Smooth muscle cell (in vitro differentiated cells): ENCODE data around the gene SYNDIG1. TPM values are rescaled to one million over a fixed set of nuclear protein-coding genes. Genes with fewer than 3 reads are reported as not detected.

ENCODE experiments used
- DNase-seq: peaks from one replicate; lab custom pipeline; 2025; ENCODE audit not compliant: unreplicated experiment; lab: John Stamatoyannopoulos, UW
- H2AFZ ChIP-seq: fragments of 200-600 bp; sonication (generic); 2 replicates; pipeline ENCODE4 v1.6.0; 2016; ENCODE audit warnings: antibody characterized with exemption, low read depth, mild to moderate bottlenecking
- H3F3A ChIP-seq: fragments of 200-600 bp; sonication (generic); 2 replicates; pipeline ENCODE4 v1.6.0; 2017; ENCODE audit warnings: antibody characterized with exemption, low read depth
- H3K27ac ChIP-seq: fragments of 200-600 bp; sonication (generic); 2 replicates; pipeline ENCODE4 v1.5.1; 2016; ENCODE audit warnings: low read depth, mild to moderate bottlenecking
- H3K27me3 ChIP-seq: fragments of 200-600 bp; sonication (generic); 2 replicates; pipeline ENCODE4 v1.6.1; 2016; ENCODE audit warnings: low read depth, mild to moderate bottlenecking
- H3K36me3 ChIP-seq: fragments of 200-600 bp; sonication (generic); 2 replicates; pipeline ENCODE4 v1.5.1; 2016; ENCODE audit warnings: low read depth
- H3K4me1 ChIP-seq: fragments of 200-600 bp; sonication (generic); 2 replicates; pipeline ENCODE4 v1.5.1; 2016; ENCODE audit warnings: low read depth
- H3K4me2 ChIP-seq: fragments of 200-600 bp; sonication (generic); 2 replicates; pipeline ENCODE4 v1.6.0; 2016; ENCODE audit warnings: mild to moderate bottlenecking
- H3K4me3 ChIP-seq: fragments of 200-600 bp; sonication (generic); 2 replicates; pipeline ENCODE4 v1.5.1; 2016; ENCODE audit warnings: mild to moderate bottlenecking
- H3K79me2 ChIP-seq: fragments of 200-600 bp; sonication (generic); 2 replicates; pipeline ENCODE4 v1.6.0; 2016; ENCODE audit warnings: low read depth, mild to moderate bottlenecking
- H3K9ac ChIP-seq: fragments of 200-600 bp; sonication (generic); 2 replicates; pipeline ENCODE4 v1.6.0; 2016; ENCODE audit warnings: low read depth
- H3K9me3 ChIP-seq: fragments of 200-600 bp; sonication (generic); replicated peaks from 2 replicates; pipeline ENCODE4 v1.5.1; 2016; ENCODE audit warnings: low read depth
- H4K20me1 ChIP-seq: fragments of 200-600 bp; sonication (generic); 2 replicates; pipeline ENCODE4 v1.6.0; 2016; ENCODE audit warnings: low read depth
- CTCF ChIP-seq: fragments of 200-600 bp; sonication (generic); IDR thresholded peaks from 2 replicates; pipeline ENCODE4 v1.5.1; 2017; ENCODE audit warnings: borderline replicate concordance, mild to moderate bottlenecking, antibody characterized with exemption; ENCODE audit not compliant: insufficient read depth, poor library complexity, severe bottlenecking
- WGBS: methylation state at CpG from one replicate; pipeline ENCODE4 v1.1.7; 2016; ENCODE audit warnings: low lambda C conversion rate; 5-methylcytosine and 5-hydroxymethylcytosine counted together
- polyA plus RNA-seq: library from polyadenylated mRNA; unstranded; fragments of >200 nt; fragmentation: Nextera tagmentation; extraction: Ambion mirVana; gene quantifications from 2 replicates; pipeline ENCODE4 v1.2.1, GENCODE V29; 2016
- total RNA-seq: library from RNA; depleted of rRNA; stranded (reverse); fragments of >200 nt; gene quantifications from 2 replicates; pipeline ENCODE4 v1.2.3, GENCODE V29; 2014

SYNDIG1 gene
- total and polyA plus RNA-seq, 2 experiments from 2014 or later, result 1.8 to 2.2 TPM

DNA sequence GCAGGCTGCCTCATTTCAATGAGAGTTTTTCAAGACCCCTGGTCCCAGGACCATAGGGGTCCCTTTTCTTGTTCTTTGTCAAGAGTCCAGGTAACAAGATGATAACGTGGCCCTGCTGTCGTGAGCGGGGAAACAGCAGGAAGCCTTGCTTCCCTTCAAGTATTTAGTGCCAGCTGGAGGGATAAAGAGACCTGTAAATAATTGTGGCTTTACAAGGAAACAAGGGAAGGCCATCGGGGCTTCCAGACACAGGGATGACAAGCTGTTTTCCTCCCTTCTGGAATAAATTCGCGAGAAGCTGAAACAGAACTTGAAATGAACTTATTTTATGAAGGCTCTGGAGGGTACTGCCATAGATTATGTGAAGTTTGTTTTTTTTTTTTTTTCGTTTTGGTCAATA is 163.2 kb downstream of the SYNDIG1 start:
- Histone ChIP-seq H3F3A (peaks cover 8% of the 10 kb centered on the region), H4K20me1 (no peaks in the 10 kb centered on the region), H3K4me2 (peak overlapping the region; percentile 20), H3K9ac (no peak overlapping the region), H3K9me3 (no peaks in the 10 kb centered on the region), H3K79me2 (no peaks in the 10 kb centered on the region), H3K4me3 (no peak overlapping the region), H3K36me3 (no peaks in the 10 kb centered on the region), H3K4me1 (peaks cover 8% of the 10 kb centered on the region), H3K27ac (peak overlapping the region; percentile 40), H3K27me3 (no peaks in the 10 kb centered on the region), H2AFZ (peak overlapping the region; percentile 48)
- no peak for DNase-seq
- TF ChIP-seq CTCF, result no peak
- WGBS, result 43% methylated on average over 7 of the region's 7 CpGs

DNA sequence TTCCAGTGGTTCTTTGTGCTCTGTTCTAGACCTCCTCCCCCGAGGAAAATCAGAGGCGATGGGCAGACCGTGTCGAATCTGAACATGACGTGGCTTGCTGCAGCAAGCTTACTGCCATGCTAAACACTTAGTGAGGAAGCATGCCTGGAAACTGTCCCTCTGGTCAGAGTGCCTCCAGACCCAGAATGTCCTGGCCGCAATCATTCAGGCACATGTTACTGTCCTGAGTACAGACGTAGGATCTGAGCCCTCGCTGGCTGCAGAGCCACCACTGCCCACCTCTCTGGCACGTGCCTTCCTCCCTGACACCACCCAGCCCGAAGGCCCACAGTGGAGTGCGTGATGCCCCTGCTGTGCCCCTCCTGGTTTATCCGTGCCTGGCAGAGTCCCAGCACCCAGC is 163.6 kb downstream of the SYNDIG1 start:
- H2AFZ ChIP-seq, result peak overlapping the region; percentile 48
- no peak overlapping the region for H3K4me3 ChIP-seq
- H3K27me3 ChIP-seq, result no peaks in the 10 kb centered on the region
- no peak for TF ChIP-seq CTCF
- no peaks in the 10 kb centered on the region for H3K79me2 ChIP-seq
- peaks cover 8% of the 10 kb centered on the region for H3F3A ChIP-seq
- no peaks in the 10 kb centered on the region for H3K9me3 ChIP-seq
- 52% methylated on average over 12 of the region's 12 CpGs for WGBS
- peak overlapping the region; percentile 40 for H3K27ac ChIP-seq
- no peaks in the 10 kb centered on the region for H4K20me1 ChIP-seq
- peaks cover 8% of the 10 kb centered on the region for H3K4me1 ChIP-seq
- H3K4me2 ChIP-seq, result peak overlapping the region; percentile 20
- H3K9ac ChIP-seq, result no peak overlapping the region
- H3K36me3 ChIP-seq, result no peaks in the 10 kb centered on the region
- DNase-seq, result no peak

GRCh38 chr20:24633521-24633920 is 164.1 kb downstream of the SYNDIG1 start:
- no peak overlapping the region for H2AFZ ChIP-seq

More at GRCh38 chr20:24633521-24633920, 164.1 kb downstream of the SYNDIG1 start:
- H3K27me3 ChIP-seq, result no peaks in the 10 kb centered on the region
- peaks cover 8% of the 10 kb centered on the region for H3F3A ChIP-seq
- peak overlapping the region; percentile 40 for H3K27ac ChIP-seq
- 87% methylated on average over 10 of the region's 10 CpGs for WGBS
- no peaks in the 10 kb centered on the region for H3K36me3 ChIP-seq
- no peak for DNase-seq
- no peaks in the 10 kb centered on the region for H3K79me2 ChIP-seq
- no peak overlapping the region for H3K4me2 ChIP-seq
- peaks cover 8% of the 10 kb centered on the region for H3K4me1 ChIP-seq
- H3K9ac ChIP-seq, result no peak overlapping the region
- TF ChIP-seq CTCF, result no peak
- H4K20me1 ChIP-seq, result no peaks in the 10 kb centered on the region
- no peak overlapping the region for H3K4me3 ChIP-seq
- no peaks in the 10 kb centered on the region for H3K9me3 ChIP-seq
